Stimulated activated CD4-positive, alpha-beta T cell treated with anti-CD3 and anti-CD28 coated beads, Interleukin-12 subunit alpha, Interleukin-12 subunit beta, amount 100 ng/mL, for 4 hours (primary cell): ENCODE data around the gene MYLK4.

Experiments used
- DNase-seq: peaks from one replicate; pipeline ENCODE4 v3.0.0-alpha.2; 2020

Gene MYLK4

GRCh38 chr6:2653369-2654032 is 97.2 kb downstream of the MYLK4 start:
- no peak for DNase-seq

- DNase-seq = no peak
These were observed 98.1 kb downstream of the MYLK4 start for GRCh38 chr6:2652611-2653010.

DNA sequence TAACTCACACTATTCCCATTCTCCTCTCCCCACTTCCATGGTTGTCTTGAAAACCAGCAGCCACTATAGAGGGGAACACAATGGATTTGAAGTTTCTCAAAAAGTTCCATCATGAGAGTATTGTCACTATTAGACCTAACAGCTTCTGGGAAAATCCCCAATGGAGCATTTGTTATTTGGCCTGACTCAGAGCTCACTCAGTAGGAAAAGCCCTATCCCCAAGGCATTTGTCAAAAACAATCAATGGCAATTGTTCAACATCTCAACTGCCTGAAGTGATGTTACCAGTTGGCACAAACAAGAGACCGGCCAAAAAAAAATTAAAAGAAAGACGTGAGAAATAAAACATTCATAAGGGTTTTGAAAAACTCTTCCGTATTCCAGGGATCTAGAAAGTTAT is 98.8 kb downstream of the MYLK4 start:
- DNase-seq = no peak

GRCh38 chr6:2651536-2651935 is 99.2 kb downstream of the MYLK4 start:
- DNase-seq = no peak

GRCh38 chr6:2646346-2646745 is 104.4 kb downstream of the MYLK4 start:
- no peak for DNase-seq

GRCh38 chr6:2643935-2644539 is 106.7 kb downstream of the MYLK4 start:
- no peak for DNase-seq

- no peak for DNase-seq
These were observed 107.6 kb downstream of the MYLK4 start for GRCh38 chr6:2643130-2643529.

DNA sequence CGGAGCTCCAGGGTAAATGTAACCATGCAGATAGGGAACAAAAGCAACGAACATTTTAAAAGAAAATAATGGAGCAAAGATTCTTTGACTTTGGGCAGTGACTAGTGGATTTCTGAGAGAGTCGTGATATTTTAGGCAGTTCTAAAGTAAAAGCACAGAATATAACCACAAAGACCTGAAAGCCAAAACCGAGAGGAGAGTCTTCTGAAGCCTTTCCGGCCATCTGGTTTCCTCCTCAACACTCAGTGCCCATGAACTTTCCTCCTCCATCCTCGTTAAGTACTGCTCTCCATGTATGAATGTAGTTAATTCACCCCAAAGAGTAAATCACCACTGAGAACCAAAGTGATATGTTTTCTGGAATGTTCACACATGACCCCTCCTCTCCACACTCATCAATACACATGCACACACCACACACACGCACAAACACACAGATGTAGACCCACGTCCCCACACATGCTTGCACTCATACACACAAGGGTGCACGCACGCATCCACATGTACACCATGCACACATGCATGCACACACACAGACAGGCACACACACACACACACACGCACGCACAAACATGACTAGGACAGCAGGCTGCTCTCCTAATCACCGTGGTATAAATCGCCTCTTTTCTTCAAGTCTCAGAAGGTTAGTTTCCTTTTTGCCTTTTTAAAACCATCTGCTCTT is 109.5 kb downstream of the MYLK4 start:
- no peak for DNase-seq

GRCh38 chr6:2640551-2640950 is 110.2 kb downstream of the MYLK4 start:
- DNase-seq = no peak

GRCh38 chr6:2639896-2640295 is 110.8 kb downstream of the MYLK4 start:
- DNase-seq = no peak

DNA sequence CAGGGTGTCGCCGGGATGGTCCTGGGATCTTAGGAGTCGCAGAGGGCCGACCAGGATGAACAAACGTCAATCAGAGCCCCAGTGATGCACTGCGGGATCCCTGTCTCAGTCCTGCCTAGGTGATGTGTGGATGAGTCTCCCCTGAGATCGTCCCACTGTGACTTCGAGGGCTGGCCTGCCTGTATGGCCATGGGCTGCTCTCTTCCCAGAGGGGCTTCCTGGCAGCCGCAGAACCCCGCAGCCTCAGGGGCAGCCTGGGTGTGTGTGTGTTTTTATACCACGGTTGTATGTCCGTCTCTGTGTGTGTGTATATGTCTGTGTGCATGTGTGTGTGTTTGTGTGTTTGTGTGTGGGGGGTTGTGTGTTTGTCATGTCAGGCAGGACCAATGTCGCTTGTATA is 111.6 kb downstream of the MYLK4 start:
- DNase-seq = no peak

DNA sequence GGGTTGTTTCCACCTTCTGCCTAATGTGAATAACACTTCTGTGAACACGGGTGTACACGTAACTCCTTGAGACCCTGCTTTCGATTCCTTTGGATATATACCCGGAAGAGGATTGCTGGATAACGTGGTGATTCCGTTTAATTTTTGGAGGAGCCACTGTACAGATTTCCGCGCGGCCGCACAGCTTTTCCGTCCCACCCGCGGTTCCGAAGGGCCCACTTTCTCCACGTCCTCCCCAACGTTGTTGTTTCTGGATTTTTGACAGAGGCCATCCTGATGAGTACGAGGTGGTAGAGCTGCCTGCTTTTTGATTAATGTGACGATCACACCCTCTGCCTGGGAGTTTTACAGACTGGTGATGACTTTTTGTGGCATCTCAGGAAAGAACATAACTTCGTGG is 114.0 kb downstream of the MYLK4 start:
- no peak for DNase-seq

GRCh38 chr6:2635911-2636310 is 114.8 kb downstream of the MYLK4 start:
- no peak for DNase-seq

DNA sequence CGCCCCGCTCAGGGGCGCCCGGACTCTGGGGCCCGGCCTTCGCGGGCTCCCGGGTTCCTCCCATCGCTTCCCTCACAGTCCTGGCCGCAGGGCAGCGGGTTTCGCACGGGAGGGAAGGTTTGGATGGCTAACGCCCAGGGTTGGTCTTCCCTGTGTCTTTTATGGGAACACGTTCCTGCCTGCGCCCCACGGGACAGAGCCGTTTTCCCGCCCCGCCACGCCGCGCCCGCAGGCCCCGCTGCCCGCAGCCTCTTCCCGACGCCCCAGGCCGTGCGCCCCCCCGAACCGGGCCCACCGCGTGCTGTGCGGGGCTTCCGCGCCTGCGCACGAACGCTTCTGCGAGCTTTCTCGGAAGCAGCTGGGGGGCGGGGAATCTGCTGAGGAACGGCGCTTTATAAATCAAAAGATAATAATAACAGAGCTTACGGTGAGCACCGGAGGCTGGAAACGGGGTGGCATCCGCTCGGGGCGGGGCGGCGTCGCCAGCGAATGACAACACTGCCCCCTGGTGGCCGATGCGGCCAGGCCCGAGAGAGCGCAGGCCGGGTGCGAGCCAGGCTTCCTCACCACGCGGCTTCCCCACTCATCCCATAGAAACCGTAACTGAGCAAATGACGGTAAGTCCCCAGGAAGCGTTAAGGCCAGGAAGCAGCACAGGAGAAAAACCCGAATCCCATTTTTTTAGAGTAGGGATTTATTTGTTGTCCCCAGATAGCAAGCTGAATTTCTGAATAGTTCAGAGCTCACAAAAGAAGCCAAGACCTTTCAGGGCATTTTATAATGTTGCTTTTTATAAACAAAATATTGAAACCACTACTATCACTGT is 116.4 kb downstream of the MYLK4 start:
- peak; percentile 88 for DNase-seq

DNA sequence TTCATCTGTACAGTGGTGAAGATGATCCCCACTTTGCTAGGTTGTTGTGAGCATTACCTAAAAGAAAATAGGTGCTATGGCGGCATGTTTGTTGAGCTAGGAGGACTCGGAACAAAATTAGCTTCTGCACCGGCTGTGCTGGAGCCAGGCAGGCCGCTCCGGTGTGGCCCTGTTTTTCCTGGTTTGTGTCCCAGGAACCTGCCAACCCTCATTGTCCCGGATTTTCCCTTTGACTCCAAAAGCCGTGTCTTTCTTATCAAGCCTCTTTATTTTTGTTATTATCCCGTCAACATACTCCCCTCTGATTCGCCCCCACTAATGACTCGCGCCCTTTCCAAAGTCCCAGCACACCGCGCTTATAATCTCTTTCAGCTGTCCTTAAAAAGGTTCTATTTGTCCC is 117.0 kb downstream of the MYLK4 start:
- DNase-seq = no peak

DNA sequence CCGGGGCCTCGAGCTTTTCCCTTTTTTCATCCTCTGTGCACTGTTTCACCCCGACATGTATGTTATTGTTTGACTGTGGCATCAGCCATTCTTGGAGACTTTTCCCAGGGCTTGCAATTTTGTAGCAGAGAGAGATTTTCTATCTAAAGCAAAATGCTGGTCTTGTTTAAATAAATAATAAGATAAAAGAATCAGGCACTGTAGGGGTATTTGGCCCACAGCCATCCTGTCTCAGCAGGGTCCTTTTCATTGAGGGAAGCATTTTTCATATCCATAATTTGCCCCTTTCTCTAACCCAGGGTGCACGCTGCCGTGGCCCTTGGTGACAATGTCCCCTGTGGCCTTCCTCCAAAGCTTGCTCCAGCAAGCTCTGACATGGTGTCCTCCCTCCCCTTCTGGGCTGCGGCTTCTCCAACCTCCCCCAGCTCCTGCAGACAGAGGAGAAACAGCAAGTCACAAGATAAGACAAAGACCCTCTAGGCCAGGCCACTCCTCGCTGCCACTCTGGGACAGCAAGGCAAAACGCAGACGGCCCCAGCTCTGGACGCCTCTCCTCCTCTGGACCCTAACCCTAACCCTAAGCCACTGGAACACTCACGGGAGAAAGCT is 117.6 kb downstream of the MYLK4 start:
- DNase-seq = no peak

DNA sequence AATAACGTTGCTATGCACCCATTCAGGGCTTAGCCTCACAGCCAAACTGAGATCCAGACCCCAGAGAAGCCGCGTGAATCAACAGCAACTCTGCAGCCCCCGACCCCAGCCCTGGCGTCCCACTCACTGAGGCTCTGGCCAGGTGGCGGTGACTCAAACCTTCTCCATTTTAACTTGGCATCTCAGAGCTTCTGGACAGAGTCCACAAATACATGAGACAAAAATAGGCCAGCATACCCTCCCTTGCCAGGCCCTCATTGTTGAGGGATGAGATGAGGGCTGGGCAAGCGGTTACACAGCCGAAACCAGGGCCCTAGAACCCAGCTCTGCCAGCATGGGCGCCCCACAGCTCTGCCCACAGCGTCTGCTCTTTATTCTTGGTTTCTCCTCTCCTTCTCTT is 118.4 kb downstream of the MYLK4 start:
- no peak for DNase-seq

DNA sequence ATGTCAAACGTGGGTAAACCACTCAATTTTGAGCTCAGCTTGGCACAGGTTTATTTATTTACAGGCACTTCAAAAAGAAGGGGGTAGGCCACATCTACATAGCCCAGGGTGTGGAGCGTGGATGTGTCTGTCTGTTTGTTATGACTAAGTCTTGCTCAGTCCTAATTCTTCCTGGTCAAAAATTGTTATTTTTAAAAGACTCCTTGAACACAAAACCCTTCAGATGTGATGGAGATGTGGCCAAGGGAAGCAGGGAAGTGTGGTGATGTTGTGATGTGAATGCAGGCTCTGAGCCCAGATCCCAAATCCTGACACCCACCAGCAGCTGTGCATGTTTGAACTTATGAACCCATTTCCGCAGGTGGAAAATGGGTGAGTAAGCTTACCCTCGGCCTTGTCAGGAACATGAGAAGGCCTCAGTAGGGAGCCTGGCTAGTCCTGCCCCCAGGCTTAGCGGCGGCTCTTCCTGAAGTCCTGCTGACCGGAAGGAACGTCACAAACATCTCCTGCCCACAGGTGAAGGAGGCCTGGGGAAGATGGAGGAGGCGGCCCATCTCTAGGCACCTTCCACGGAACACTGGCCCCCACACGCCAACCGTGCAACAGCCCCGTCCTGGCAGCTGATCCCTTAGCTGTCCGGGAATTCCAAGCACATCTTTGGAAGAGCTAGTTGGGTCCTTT is 119.7 kb downstream of the MYLK4 start:
- no peak for DNase-seq

- no peak for DNase-seq
These were observed 120.4 kb downstream of the MYLK4 start for GRCh38 chr6:2630359-2630758.

GRCh38 chr6:2626401-2626800 is 124.3 kb downstream of the MYLK4 start:
- no peak for DNase-seq

DNA sequence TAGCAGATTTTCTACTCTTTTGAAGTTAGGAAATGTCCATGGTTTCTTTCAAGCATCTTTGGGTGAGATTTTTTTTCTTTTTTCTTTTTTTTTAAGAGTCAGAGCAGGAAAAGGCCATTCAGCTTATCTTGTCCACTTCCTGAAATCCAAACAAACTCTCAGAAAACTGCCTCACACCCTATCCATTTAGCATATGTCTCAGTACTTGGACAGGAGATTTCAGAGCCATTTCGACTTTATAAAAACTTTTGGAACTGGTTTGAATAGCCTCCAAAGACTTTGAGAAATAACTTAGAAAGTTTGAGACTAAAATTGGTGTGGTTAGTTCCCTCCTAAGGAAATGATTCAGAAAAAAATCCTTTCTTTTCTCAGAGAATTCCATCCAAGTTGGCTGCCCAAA is 125.1 kb downstream of the MYLK4 start:
- DNase-seq = no peak

DNA sequence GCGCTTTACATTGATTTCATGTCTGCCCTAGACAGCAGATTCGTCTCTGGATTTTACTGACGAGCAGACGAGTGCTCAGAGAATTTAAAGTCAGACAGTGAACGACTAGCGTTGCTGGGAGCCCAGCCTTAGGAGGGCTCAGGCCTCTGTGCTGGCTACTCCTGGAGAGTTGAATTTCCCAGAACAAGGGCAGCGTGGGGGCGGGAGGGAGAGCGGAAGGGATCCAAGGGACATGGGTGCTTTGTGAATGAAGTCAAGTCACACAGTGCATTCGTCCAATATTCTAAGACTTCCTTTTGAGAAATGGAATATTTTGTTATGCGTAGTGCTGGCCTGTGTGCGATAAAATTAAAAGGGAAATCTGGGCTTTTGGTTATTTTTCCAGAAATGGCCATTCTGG is 126.5 kb downstream of the MYLK4 start:
- DNase-seq = no peak

- DNase-seq = no peak
These were observed 127.4 kb downstream of the MYLK4 start for GRCh38 chr6:2623295-2623694.
